GM19397 (cell line): Measurements from ENCODE around the gene GAGE12J.
"Not testable (repeated sequence)": the region's sequence is repeated elsewhere in the genome, so short reads cannot be mapped to it uniquely, and the experiment has no call there.

ENCODE experiments used
- ATAC-seq: cut with Tn5 transposase; IDR thresholded peaks from one replicate; pipeline ENCODE4 v1.9.1; 2021; ENCODE audit warnings: mild to moderate bottlenecking, moderate library complexity; ENCODE audit not compliant: unreplicated experiment

The GAGE12J gene

GRCh38 chrX:49321737-49322136, at the start of gene GAGE12J:
GAGE12J (plus strand) TSS chrX:49322037; CDS start chrX:49323194, 1,157 bp downstream.
- ATAC-seq = not testable (repeated sequence)

GRCh38 chrX:49272421-49272820, 49.4 kb upstream of the GAGE12J start:
- ATAC-seq = no peak

- ATAC-seq = no peak
Observed at GRCh38 chrX:49273181-49273727, 48.6 kb upstream of the GAGE12J start.

GRCh38 chrX:49276207-49276606, 45.6 kb upstream of the GAGE12J start:
- no peak for ATAC-seq

- ATAC-seq = no peak
Observed at GRCh38 chrX:49276671-49277534, 44.9 kb upstream of the GAGE12J start.

GRCh38 chrX:49277535-49277830, 44.4 kb upstream of the GAGE12J start:
- ATAC-seq = no peak

- ATAC-seq = no peak
Observed at GRCh38 chrX:49278081-49278480, 43.8 kb upstream of the GAGE12J start.

GRCh38 chrX:49282647-49283011, 39.2 kb upstream of the GAGE12J start:
- no peak for ATAC-seq

- ATAC-seq = no peak
Observed at GRCh38 chrX:49284212-49284611, 37.6 kb upstream of the GAGE12J start.

- no peak for ATAC-seq
Observed at GRCh38 chrX:49286136-49286535, 35.7 kb upstream of the GAGE12J start.

- ATAC-seq = no peak
Observed at GRCh38 chrX:49286581-49286980, 35.3 kb upstream of the GAGE12J start.

- no peak for ATAC-seq
Observed at GRCh38 chrX:49287665-49288064, 34.2 kb upstream of the GAGE12J start.

GRCh38 chrX:49290215-49290614, 31.6 kb upstream of the GAGE12J start:
- ATAC-seq = no peak

- ATAC-seq = no peak
Observed at GRCh38 chrX:49291615-49292337, 30.1 kb upstream of the GAGE12J start.

GRCh38 chrX:49292400-49293362, 29.2 kb upstream of the GAGE12J start:
- no peak for ATAC-seq

GRCh38 chrX:49299293-49299692, 22.5 kb upstream of the GAGE12J start:
- not testable (repeated sequence) for ATAC-seq

- no peak for ATAC-seq
Observed at GRCh38 chrX:49300703-49301102, 21.1 kb upstream of the GAGE12J start.

- no peak for ATAC-seq
Observed at GRCh38 chrX:49303346-49303745, 18.5 kb upstream of the GAGE12J start, which contains the start of gene GAGE10. GAGE10 (plus strand) TSS chrX:49303646; CDS start chrX:49304860, 1,214 bp downstream.

GRCh38 chrX:49307775-49308174, 14.1 kb upstream of the GAGE12J start:
- not testable (repeated sequence) for ATAC-seq

GRCh38 chrX:49308604-49309269, 13.1 kb upstream of the GAGE12J start:
- no peak for ATAC-seq
